ENCODE results near the gene SLC9A5.

The SLC9A5 gene, protein sequence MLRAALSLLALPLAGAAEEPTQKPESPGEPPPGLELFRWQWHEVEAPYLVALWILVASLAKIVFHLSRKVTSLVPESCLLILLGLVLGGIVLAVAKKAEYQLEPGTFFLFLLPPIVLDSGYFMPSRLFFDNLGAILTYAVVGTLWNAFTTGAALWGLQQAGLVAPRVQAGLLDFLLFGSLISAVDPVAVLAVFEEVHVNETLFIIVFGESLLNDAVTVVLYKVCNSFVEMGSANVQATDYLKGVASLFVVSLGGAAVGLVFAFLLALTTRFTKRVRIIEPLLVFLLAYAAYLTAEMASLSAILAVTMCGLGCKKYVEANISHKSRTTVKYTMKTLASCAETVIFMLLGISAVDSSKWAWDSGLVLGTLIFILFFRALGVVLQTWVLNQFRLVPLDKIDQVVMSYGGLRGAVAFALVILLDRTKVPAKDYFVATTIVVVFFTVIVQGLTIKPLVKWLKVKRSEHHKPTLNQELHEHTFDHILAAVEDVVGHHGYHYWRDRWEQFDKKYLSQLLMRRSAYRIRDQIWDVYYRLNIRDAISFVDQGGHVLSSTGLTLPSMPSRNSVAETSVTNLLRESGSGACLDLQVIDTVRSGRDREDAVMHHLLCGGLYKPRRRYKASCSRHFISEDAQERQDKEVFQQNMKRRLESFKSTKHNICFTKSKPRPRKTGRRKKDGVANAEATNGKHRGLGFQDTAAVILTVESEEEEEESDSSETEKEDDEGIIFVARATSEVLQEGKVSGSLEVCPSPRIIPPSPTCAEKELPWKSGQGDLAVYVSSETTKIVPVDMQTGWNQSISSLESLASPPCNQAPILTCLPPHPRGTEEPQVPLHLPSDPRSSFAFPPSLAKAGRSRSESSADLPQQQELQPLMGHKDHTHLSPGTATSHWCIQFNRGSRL

DNA sequence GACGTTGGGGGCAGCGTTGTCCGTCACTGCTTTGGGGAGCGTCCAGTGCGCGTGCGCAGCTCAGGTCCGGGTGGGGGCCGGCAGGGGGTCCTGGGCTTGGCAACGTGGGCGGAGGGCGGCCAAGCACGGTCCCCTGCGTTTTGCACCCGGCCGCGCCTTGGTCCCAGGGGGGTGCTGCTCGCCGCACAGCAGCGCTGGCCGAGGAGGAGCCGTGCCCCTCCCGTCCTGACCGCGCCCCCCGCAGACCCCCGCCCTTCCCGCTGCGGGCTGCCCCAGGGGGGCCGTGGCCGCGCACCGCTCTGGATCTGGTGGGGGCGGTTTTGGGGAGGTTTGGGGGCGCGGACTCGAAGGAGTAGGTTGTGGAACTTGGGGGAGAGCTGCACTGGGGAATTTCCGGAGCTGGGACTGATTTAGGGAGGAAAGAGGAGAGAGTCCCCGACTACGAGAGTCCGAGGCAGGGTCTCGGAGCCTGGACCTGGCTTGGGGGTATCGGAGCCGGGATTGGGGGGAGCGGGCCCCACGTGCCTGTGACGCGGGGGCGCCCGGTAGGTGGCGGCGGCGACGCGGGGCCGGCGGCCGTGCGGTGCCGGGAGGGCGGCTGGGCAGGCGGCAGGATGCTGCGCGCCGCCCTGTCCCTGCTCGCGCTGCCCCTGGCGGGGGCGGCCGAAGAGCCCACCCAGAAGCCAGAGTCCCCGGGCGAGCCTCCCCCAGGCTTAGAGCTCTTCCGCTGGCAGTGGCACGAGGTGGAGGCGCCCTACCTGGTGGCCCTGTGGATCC, at the start of gene SLC9A5:
TSS of gene SLC9A5 (plus strand) at position 579 of the 777 bp plus-strand sequence. CDS start at position 615, 36 bp downstream.
- peak; percentile 49 for DNase-seq

DNA sequence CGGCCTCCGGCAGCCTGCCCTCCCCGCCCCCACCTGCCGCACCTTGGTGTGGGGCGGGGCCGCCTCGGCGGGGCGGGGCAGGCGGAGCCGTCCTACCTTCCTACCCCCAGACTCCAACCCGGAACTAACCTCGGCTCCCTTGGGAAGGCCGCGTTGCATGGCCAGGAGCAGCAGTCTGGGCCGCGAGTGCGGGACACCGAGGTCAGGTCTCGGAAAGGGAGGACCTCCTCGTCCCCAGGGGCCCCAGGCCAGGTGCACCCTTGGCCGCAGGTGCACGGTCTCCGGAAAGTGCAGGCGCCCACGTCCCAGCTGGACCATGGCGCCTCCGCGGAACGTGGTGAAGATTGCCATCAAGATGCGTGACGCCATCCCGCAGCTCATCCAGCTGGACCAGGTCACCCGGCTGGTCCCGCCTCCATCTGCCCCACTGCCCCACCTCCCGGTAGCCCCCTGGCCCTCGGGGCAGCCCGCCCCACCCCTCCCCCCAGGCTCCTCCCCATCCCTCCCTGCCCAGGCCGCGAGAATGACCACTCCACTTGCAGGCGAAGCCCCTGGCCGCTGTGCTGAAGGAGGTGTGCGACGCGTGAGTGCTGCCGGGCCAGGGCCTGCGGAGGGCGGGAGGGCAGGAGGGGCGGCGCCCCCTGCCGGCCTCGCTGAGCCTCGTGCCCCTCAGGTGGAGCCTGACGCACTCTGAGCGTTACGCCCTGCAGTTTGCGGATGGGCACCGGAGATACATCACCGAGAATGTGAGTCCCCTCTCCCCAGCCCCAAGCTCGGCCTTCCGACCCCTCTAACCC, 49.6 kb upstream of the SLC9A5 start, which contains the start of gene ELMO3:
TSS of gene ELMO3 (plus strand) at position 121 of the 797 bp plus-strand sequence. CDS start at position 317, 196 bp downstream.
- DNase-seq = peak; percentile 91

DNA sequence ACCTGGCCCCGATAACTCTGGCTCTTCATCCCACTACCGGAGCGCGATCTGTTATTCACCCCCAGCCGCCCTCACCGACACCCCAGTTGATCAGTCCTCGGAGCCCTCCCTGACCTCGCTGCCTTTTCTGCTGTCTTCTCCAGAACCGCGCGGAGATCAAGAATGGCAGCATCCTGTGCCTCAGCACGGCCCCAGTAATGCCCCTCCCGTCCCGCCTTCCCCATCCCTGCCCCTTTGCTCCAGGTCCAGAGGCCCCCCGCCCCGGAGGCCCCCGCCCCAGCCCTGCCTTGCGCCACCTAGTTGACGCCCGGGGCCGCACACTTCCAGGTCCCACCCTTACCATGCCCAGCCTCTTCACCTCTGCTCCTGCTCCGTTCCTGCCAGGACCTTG, 49.0 kb upstream of the SLC9A5 start:
- DNase-seq = peak; percentile 55

DNA sequence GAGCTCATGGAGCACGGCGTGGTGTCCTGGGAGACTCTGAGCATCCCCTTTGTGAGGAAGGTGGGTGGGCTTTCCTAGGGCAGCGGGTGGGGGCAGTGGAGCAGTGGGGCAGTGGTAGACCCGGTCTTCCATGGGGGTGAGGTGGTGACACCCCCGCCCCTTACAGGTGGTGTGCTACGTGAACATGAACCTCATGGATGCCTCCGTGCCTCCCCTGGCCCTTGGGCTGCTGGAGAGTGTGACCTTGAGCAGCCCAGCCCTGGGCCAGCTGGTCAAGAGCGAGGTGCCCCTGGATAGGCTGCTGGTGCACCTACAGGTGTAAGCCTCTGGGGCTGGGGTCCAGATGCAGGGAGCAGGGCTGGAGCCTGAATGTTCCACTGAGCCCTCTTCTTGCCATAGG, 48.3 kb upstream of the SLC9A5 start:
- DNase-seq = no peak

DNA sequence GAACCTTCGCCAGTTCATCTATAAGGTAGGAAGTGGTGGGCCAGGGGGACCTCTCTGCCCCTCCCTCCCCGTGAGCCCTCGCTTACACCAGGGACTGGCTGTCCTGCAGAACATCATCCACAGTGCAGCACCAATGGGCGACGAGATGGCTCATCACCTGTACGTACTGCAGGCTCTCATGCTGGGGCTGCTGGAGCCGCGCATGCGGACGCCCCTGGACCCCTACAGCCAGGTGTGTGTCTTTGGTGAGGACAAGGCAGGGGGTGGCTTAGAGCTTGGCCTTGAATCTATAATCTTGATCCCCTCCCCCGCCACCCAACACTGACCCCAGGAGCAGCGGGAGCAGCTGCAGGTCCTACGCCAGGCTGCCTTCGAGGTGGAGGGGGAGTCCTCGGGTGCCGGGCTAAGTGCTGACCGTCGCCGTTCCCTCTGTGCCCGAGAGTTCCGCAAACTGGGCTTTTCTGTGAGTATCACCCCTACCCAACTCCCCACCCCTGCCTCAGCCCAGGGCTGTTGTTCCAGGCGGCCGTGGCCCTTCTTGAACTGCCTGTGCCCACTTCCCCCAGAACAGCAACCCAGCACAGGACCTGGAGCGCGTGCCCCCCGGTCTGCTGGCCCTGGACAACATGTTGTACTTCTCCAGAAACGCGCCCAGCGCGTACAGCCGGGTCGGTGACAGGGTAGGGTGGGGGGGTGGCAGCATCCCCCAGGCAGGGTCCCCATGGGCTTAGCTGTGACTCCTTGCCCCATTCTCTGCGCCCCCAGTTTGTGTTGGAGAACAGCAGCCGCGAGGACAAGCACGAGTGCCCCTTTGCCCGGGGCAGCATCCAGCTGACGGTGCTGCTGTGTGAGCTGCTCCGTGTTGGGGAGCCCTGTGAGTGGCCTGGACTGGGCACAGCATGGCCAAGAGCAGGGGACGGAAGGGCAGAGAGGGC, 47.1 kb upstream of the SLC9A5 start:
- DNase-seq = no peak

DNA sequence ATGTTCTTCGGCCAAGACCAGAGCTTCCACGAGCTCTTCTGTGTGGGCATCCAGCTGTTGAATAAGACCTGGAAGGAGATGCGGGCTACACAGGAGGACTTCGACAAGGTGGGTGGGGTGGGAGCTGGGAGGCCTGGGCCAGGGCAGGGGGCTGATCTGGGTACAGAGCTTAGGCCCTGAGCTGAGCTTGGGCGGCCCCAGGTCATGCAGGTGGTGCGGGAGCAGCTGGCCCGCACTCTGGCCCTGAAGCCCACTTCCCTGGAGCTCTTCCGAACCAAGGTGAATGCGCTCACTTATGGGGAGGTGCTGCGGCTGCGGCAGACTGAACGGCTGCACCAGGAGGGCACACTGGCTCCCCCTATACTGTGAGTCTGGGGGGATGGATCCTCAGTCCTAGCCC, 46.4 kb upstream of the SLC9A5 start:
- DNase-seq = no peak

DNA sequence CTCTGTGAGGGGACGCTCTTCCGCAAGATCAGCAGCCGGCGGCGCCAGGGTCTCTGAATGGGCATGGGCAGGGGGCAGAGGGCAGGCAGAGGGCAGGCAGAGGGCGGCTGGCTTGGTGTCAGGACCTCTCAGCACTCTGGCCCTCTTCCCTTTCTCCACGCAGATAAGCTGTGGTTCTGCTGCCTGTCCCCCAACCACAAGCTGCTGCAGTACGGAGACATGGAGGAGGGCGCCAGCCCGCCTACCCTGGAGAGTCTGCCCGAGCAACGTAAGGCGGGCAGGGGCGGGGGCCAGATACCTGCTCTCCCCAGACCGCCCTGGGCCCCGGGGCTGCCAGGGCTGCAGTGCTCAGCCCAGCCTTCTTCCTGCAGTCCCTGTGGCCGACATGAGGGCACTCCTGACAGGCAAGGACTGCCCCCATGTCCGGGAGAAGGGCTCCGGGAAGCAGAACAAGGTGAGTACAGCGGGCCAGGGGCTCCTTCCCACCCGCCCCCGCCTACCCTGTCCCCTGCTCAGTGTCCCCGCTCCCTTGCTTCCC, 45.8 kb upstream of the SLC9A5 start:
- DNase-seq = no peak

DNA sequence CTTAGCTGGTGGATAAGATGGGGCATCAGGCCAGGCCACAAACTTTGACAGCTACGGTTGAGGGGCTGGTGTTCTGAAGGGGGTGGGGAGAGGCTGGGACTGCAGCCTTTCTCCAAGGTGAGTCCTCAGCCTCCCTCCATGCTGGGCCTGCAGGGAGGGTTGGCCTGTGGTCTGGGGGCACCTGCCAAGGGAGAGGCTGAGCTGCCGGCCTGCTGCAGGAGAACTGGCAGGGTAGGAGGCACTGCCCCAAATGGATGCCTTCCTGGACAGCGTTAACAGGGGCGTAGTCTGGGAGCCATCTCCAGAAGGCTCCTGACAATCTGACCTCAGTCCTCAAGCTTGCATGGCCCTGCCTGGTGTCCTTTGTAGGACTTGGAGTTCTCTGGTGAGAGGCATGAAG, 44.7 kb upstream of the SLC9A5 start:
- DNase-seq = no peak

DNA sequence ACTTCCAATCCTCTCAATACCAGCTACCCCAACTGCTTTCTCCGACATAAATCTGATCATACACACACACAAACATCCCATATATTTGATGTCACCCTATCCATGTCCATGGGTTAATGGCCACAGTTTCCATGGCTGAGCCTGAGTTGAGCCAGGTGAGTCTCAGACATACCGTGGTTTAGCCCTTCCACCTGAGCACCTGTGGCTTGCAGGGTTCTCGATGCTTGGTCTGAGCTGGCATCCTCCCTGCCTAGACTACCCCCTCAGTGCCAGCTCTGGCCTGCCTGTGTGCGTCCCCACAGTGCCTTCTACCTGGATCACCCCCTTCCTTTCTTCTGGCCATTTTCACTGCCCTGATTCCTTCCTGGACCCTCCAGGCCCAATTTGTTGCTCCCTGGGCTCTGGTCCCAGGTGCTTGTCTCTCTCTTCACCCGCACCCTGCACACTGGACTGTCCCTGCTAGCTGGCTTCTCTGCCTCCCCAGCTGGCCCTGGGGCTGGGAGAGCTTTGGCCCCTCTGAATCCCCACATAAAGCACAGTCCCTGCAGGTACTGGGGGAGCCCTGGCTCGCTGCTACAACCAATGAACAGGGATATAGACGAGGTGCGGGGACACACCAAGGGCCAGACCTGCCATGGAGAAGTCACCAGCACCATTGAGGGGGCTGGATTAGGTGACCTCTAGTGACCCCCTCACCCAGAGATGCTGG, 42.5 kb upstream of the SLC9A5 start:
- DNase-seq = no peak

DNA sequence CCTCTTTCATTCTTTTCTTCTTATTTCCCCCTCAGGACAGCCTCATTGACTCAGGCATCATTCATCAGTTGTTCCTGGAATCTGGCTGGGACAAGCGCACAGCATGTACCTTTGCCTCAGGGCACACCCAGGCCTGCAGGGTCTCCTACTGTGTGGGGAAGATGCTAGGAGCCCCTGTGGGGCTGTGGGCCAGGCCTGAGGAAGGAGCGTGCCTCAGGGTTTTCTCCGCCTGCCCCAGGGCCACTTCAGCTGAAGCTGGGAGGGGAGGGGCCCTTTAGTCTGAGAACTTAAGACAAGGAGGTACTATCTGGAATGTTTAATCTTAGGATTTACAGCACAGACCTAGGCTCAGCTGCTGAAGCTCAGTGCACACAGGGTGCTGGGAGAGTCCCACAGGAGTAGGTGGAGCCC, 41.9 kb upstream of the SLC9A5 start:
- DNase-seq = no peak

DNA sequence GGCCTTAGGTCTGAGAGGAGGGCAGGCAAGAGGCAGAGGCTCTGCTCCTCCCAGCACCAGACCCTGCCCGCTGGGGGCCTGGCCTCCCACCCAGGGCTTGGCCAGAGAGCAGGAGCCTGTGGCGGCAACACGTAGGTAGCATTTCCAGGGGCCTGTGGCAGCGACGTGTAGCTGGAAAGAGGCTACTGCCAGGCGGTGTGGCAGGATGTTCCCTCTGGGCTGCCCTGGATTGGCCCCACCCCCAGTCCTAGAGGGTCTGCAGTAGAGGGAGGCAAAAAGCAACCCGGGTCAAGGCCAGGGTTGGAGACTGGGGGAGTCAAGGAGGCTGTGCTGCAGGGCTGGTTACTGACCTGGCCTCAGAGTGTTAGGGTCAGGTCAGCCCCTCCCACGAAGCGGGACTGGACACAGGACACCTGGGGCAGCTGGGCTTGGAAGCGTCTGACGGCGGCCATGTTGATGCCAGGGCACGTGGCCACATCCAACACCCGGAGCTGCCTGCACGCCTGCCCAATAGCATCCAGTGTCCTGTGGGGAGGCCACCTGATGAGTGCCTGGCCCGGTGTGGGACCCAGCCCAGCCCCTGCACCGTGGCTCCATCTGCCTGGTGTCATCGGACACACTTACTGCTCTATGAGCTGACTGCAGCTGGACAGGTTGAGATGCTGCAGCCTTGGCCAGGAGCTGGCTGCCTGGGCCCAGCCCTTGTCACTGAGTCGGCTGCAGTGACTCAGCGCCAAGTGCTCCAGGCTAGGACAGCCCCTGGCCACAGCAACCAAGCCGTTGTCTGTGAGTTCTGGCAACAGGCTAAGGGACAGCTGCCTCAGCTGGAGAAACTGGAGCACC, 41.3 kb upstream of the SLC9A5 start:
- peak; percentile 43 for DNase-seq

DNA sequence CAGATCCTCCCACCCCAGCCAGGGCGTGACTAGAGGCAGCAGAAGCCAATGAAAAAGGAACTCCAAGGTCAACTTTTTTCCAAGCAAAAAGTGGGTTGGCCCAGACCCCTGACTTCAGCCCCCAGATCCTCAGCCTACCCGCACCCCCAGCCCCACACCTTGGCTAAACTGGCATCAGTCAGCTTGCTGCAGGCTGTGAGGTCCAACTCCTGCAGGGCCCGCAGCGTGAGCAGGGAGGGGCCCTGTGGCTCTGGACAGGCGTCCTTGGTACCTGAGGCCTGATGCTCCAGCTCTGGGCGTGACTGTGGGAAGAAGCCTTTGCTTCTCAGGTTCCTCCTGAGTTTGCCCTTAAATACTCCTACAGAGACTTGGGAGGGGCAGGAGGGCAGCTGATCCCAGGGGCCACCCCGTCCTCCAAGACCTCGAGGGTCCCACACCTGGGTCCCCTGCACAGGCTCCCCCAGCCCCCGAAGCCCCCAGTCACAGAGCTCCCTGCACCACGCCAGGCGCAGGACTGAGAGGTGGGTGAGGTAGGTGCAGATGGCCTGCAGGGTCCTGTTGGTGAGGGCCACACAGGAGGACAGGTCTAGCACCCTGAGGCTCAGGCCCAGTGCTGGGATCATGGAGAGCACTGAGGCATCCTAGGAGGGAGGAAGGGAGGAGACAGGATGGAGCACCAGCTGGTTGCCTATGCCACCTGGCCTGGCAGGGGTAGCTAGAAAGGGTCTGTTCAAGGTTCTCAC, 40.5 kb upstream of the SLC9A5 start:
- DNase-seq = no peak

DNA sequence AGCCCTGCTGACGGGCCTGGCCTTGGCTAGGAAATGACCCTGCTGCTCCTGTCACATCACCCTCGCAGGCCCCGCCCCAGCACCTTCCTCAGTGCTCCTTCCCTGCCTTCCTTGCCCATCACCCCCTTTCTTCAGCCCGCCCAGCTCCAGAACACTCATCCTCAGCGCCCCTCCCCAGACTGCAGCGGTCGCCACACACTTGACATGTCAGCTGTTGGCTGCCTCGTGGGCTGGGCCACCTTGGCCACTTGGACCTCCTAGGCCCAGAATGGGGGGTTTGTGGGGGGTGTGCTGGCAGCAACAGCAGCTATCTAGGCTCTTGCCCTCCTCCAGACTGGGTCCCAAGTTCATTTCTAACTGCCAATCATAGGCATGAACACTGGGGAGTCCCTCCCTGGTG, 39.2 kb upstream of the SLC9A5 start:
- DNase-seq = no peak

DNA sequence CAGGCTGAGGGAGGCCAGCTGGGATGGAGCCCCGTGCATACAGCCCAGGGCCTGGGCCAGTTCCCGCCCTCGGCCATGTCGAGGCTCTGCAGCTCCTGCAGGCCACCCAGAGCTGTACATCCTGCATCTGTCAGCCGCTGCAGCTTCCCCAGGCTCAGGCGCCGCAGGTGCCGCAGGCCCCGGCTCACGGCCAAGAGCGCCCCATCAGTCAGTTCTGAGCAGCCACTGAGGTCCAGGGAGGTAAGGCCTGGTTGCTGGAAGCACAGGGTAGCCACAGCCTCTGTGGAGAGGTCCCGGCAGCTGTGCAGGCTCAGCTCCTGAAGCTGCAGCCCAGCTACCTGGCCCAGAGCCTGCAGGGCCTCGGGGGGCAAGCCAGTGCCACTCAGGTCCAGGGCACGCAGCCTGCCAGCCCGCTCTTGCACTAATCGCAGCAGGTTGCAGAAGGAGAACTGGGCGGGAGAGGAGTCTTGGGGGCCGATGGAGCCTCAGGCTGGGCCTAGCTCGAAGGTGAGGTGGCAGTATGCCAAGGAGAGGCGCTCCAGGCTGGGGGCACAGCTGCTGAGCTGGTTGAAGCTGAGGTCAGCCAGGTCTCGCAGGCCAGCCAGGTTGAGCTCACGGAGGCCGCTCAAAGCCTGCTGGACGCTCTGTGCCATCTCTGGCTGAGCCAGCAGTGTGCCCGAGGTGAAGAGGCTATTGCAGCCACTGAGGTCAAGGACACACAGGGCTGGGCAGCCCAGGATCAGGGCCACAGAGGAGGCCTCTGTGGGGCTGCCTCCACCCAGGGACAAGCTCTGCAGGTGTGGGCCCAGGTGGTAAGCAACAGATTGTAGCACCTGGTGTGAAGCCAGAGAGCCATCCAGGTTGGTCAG, 38.5 kb upstream of the SLC9A5 start:
- DNase-seq = no peak

DNA sequence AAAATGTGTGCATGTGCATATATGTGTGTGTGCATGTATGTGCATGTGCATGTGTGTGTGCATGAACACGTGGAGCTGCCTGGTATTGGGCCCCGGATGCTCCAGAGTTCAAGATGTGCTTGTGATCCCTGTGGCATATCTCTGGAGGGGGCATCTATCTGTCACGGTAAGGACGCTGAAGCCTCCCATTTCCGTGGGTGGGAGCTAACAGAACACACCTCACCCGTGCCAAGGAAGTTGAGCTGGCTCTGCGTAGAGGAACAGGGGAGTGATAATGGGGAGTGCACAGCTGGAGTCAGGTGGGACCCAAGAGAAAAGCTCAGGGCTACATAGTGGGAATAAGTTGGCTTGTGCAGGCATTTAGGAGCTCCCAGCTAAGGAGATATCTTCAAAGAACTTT, 37.1 kb upstream of the SLC9A5 start:
- no peak for DNase-seq

DNA sequence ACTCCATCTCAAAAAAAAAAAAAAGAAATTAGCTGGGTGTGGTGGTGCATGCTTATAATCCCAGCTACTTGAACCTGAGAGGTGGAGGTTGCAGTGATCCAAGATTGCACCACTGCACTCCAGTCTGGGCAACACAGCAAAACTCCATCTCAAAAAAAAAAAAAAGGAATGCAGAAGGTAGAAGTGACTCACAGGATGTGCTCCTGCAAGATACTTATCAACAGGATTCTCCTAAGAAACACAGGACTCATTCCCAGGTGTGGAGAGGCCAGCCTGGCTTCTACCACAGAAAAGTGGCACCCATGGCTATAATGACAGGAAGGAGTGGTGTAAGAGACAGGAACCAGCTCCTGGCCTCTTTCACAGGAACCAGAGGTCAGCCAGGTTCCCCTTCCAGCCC, 36.0 kb upstream of the SLC9A5 start:
- no peak for DNase-seq

Measured in DMS53 (cell line).